ENCODE data around the gene CDH13. TPM values are rescaled to one million over a fixed set of nuclear protein-coding genes. Genes with fewer than 3 reads are reported as not detected.

CDH13 gene
- total RNA-seq, 1 donor from 2014 or later: 81.1 TPM

- TF ChIP-seq CTCF (IDR thresholded peaks at IDR 0.05; ENCODE audit: partially characterized antibody, unreplicated experiment): no peak
- Mint-ChIP-seq H3K4me1 (ENCODE audit: low read depth, unreplicated experiment) (peaks cover 31% of the 10 kb centered on the region), H3K27ac (ENCODE audit: unreplicated experiment) (no peak overlapping the region), H3K36me3 (ENCODE audit: unreplicated experiment) (peaks cover 4% of the 10 kb centered on the region), H3K9me3 (ENCODE audit: unreplicated experiment) (peaks cover 12% of the 10 kb centered on the region), H3K27me3 (ENCODE audit: unreplicated experiment) (peaks cover 9% of the 10 kb centered on the region), H3K4me3 (ENCODE audit: unreplicated experiment) (no peak overlapping the region)
- no peak for DNase-seq
Measured at GRCh38 chr16:83456934-83457333, 830.2 kb downstream of the CDH13 start.

GRCh38 chr16:83458612-83459011 is 831.8 kb downstream of the CDH13 start:
- DNase-seq: no peak
- Mint-ChIP-seq H3K27me3 (ENCODE audit: unreplicated experiment) (peaks cover 9% of the 10 kb centered on the region), H3K9me3 (ENCODE audit: unreplicated experiment) (peaks cover 12% of the 10 kb centered on the region), H3K36me3 (ENCODE audit: unreplicated experiment) (peaks cover 4% of the 10 kb centered on the region), H3K4me1 (ENCODE audit: low read depth, unreplicated experiment) (peaks cover 31% of the 10 kb centered on the region), H3K27ac (ENCODE audit: unreplicated experiment) (peak overlapping the region; percentile 4), H3K4me3 (ENCODE audit: unreplicated experiment) (no peak overlapping the region)
- no peak for TF ChIP-seq CTCF (IDR thresholded peaks at IDR 0.05; ENCODE audit: partially characterized antibody, unreplicated experiment)

GRCh38 chr16:83464991-83465390 is 838.2 kb downstream of the CDH13 start:
- Mint-ChIP-seq H3K27me3 (ENCODE audit: unreplicated experiment) (no peaks in the 10 kb centered on the region), H3K9me3 (ENCODE audit: unreplicated experiment) (no peaks in the 10 kb centered on the region), H3K4me1 (ENCODE audit: low read depth, unreplicated experiment) (peaks cover 7% of the 10 kb centered on the region), H3K36me3 (ENCODE audit: unreplicated experiment) (no peaks in the 10 kb centered on the region), H3K4me3 (ENCODE audit: unreplicated experiment) (no peak overlapping the region), H3K27ac (ENCODE audit: unreplicated experiment) (no peak overlapping the region)
- TF ChIP-seq CTCF (IDR thresholded peaks at IDR 0.05; ENCODE audit: partially characterized antibody, unreplicated experiment): no peak
- no peak for DNase-seq

GRCh38 chr16:83470416-83470815 is 843.6 kb downstream of the CDH13 start:
- no peak overlapping the region for H3K27ac Mint-ChIP-seq (ENCODE audit: unreplicated experiment)
- H3K27me3 Mint-ChIP-seq (ENCODE audit: unreplicated experiment): no peaks in the 10 kb centered on the region
- DNase-seq: no peak
- no peak overlapping the region for H3K4me3 Mint-ChIP-seq (ENCODE audit: unreplicated experiment)
- peaks cover 2% of the 10 kb centered on the region for H3K9me3 Mint-ChIP-seq (ENCODE audit: unreplicated experiment)
- TF ChIP-seq CTCF (IDR thresholded peaks at IDR 0.05; ENCODE audit: partially characterized antibody, unreplicated experiment): no peak
- H3K36me3 Mint-ChIP-seq (ENCODE audit: unreplicated experiment): no peaks in the 10 kb centered on the region
- H3K4me1 Mint-ChIP-seq (ENCODE audit: low read depth, unreplicated experiment): peaks cover 13% of the 10 kb centered on the region

- Mint-ChIP-seq H3K36me3 (ENCODE audit: unreplicated experiment) (no peaks in the 10 kb centered on the region), H3K4me1 (ENCODE audit: low read depth, unreplicated experiment) (peaks cover 13% of the 10 kb centered on the region), H3K9me3 (ENCODE audit: unreplicated experiment) (peaks cover 4% of the 10 kb centered on the region), H3K4me3 (ENCODE audit: unreplicated experiment) (no peak overlapping the region), H3K27me3 (ENCODE audit: unreplicated experiment) (no peaks in the 10 kb centered on the region), H3K27ac (ENCODE audit: unreplicated experiment) (no peak overlapping the region)
- TF ChIP-seq CTCF (IDR thresholded peaks at IDR 0.05; ENCODE audit: partially characterized antibody, unreplicated experiment): no peak
- no peak for DNase-seq
Measured at GRCh38 chr16:83472776-83473501, 846.2 kb downstream of the CDH13 start.
